ENCODE measurements around the gene ACLY. TPM values are rescaled to one million over a fixed set of nuclear protein-coding genes. Genes with fewer than 3 reads are reported as not detected.

The ACLY gene
- total and polyA plus RNA-seq, 2 donors (not counting 1 experiment from before 2014, with no cell fraction given) = 40.2 to 91.5 TPM

DNA sequence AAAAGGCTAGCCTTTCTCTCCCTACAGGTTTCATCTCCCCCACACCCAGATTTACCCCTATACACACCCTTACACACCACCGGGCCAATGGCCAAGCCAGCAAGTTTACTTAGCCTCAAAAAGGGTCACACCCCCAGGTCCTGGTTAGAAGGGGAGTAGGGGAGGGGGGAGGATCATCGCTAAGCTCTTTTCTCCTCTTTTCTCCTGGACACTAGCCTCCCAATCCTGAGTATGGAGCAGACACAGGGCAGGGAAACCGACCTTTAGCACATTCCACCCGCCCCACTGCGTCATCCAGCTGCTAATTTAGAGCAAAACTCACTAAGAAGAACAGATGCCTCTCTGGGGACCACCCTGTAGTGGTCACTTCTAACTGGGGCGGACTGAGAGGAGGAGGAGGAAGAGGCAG lies 4.4 kb downstream of the ACLY start:
- H3K4me1 ChIP-seq (ENCODE audit: control insufficient read depth in 2 of 2, insufficient read depth in 2 of 2, low read length in 2 of 2) = peaks cover 12 to 17% of the 10 kb centered on the region in 2 donors
- ATAC-seq (ENCODE audit: low read depth) (no peak), DNase-seq (no peak)
- ChIA-PET CTCF (no interaction called here), POLR2A (no interaction called here)
- H3K79me2 ChIP-seq (ENCODE audit: control insufficient read depth, insufficient read depth, low read length) = peaks cover 76% of the 10 kb centered on the region
- Mint-ChIP-seq H3K4me3 (no peak overlapping the region), H3K4me1 (peaks cover 32% of the 10 kb centered on the region), H3K9me3 (ENCODE audit: insufficient read depth) (no peaks in the 10 kb centered on the region), H3K27ac (no peak overlapping the region), H3K27me3 (no peaks in the 10 kb centered on the region)
- H3K9ac ChIP-seq (ENCODE audit: low read length) = no peak overlapping the region
- H2AFZ ChIP-seq (ENCODE audit: insufficient read depth, low read depth, low read length, poor library complexity, severe bottlenecking) = no peak overlapping the region
- peaks cover 4 to 40% of the 10 kb centered on the region in 2 experiments for H3K36me3 ChIP-seq (replicated peaks in 1 of 2; ENCODE audit: control extremely low read depth in 1 of 2, control insufficient read depth in 1 of 2, extremely low read depth in 1 of 2, insufficient read depth in 2 of 2, low read length in 1 of 2)
- H3K4me3 ChIP-seq (ENCODE audit: control extremely low read depth in 1 of 5, extremely low read depth in 1 of 5, insufficient read depth in 1 of 5, low read depth in 2 of 5, low read length in 4 of 5) = no peak overlapping the region
- H3K27me3 ChIP-seq (replicated peaks in 1 of 4; ENCODE audit: control extremely low read depth in 1 of 4, control insufficient read depth in 3 of 4, insufficient read depth in 4 of 4, low read length in 3 of 4) = no peaks in the 10 kb centered on the region
- no peak overlapping the region for H3K27ac ChIP-seq (ENCODE audit: low read length in 2 of 2)
- no peak overlapping the region for H3K4me2 ChIP-seq (replicated peaks; ENCODE audit: low read depth, low read length, poor library complexity, severe bottlenecking)
- peaks cover 69% of the 10 kb centered on the region for H4K20me1 ChIP-seq (ENCODE audit: control insufficient read depth, insufficient read depth, low read length, poor library complexity, severe bottlenecking)
- intact Hi-C loops (cut with micrococcal nuclease) = no loop called here
- TF ChIP-seq, protein P1, sequence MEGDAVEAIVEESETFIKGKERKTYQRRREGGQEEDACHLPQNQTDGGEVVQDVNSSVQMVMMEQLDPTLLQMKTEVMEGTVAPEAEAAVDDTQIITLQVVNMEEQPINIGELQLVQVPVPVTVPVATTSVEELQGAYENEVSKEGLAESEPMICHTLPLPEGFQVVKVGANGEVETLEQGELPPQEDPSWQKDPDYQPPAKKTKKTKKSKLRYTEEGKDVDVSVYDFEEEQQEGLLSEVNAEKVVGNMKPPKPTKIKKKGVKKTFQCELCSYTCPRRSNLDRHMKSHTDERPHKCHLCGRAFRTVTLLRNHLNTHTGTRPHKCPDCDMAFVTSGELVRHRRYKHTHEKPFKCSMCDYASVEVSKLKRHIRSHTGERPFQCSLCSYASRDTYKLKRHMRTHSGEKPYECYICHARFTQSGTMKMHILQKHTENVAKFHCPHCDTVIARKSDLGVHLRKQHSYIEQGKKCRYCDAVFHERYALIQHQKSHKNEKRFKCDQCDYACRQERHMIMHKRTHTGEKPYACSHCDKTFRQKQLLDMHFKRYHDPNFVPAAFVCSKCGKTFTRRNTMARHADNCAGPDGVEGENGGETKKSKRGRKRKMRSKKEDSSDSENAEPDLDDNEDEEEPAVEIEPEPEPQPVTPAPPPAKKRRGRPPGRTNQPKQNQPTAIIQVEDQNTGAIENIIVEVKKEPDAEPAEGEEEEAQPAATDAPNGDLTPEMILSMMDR (IDR thresholded peaks at IDR 0.05) = no peak
- TF ChIP-seq EZH2 (IDR thresholded peaks at IDR 0.05; ENCODE audit: borderline replicate concordance, insufficient read depth, low read depth, low read length, poor library complexity, severe bottlenecking) = no peak
- H3K9me3 ChIP-seq (ENCODE audit: control extremely low read depth in 1 of 3, control insufficient read depth in 2 of 3, insufficient read depth in 1 of 3, low read length in 2 of 3) = no peaks in the 10 kb centered on the region
- no CpG with 5 or more reads among the region's 6 CpGs for WGBS (ENCODE audit: insufficient coverage)

DNA sequence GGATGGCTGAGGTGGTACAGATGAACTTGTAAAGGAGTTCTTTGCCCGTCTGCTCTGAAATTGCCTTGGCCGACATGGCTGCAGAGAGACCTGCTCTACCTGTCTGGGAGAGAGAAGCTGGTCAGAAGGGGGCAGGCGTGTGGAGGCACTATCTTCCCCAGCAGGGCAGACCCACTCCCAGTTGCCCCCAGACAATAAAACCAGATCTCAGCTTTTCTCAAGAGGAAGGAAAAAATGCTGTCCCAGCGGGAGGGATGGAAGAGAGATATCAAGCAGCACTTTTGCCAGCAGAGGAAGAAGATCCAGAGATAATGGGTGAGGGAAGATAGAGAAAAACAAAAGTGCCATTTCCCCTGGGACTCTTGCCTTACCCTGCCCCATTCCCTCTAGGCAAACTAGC lies 5.0 kb downstream of the ACLY start:
- Histone ChIP-seq H2AFZ (ENCODE audit: insufficient read depth, low read depth, low read length, poor library complexity, severe bottlenecking) (no peak overlapping the region), H3K79me2 (ENCODE audit: control insufficient read depth, insufficient read depth, low read length) (peaks cover 75% of the 10 kb centered on the region), H3K9ac (ENCODE audit: low read length) (no peak overlapping the region), H3K27ac (ENCODE audit: low read length in 2 of 2) (no peak overlapping the region), H3K4me2 (replicated peaks; ENCODE audit: low read depth, low read length, poor library complexity, severe bottlenecking) (no peak overlapping the region), H3K27me3 (replicated peaks in 1 of 4; ENCODE audit: control extremely low read depth in 1 of 4, control insufficient read depth in 3 of 4, insufficient read depth in 4 of 4, low read length in 3 of 4) (no peaks in the 10 kb centered on the region), H3K4me1 (ENCODE audit: control insufficient read depth in 2 of 2, insufficient read depth in 2 of 2, low read length in 2 of 2) (peaks cover 10 to 15% of the 10 kb centered on the region in 2 donors), H4K20me1 (ENCODE audit: control insufficient read depth, insufficient read depth, low read length, poor library complexity, severe bottlenecking) (peaks cover 74% of the 10 kb centered on the region), H3K9me3 (ENCODE audit: control extremely low read depth in 1 of 3, control insufficient read depth in 2 of 3, insufficient read depth in 1 of 3, low read length in 2 of 3) (no peaks in the 10 kb centered on the region), H3K4me3 (ENCODE audit: control extremely low read depth in 1 of 5, extremely low read depth in 1 of 5, insufficient read depth in 1 of 5, low read depth in 2 of 5, low read length in 4 of 5) (no peak overlapping the region), H3K36me3 (replicated peaks in 1 of 2; ENCODE audit: control extremely low read depth in 1 of 2, control insufficient read depth in 1 of 2, extremely low read depth in 1 of 2, insufficient read depth in 2 of 2, low read length in 1 of 2) (peaks cover 4 to 45% of the 10 kb centered on the region in 2 experiments)
- Mint-ChIP-seq H3K9me3 (ENCODE audit: insufficient read depth) (no peaks in the 10 kb centered on the region), H3K27ac (no peak overlapping the region), H3K4me1 (peaks cover 31% of the 10 kb centered on the region), H3K4me3 (no peak overlapping the region), H3K27me3 (no peaks in the 10 kb centered on the region)
- intact Hi-C loops (cut with micrococcal nuclease) = no loop called here
- DNase-seq (no peak), ATAC-seq (ENCODE audit: low read depth) (no peak)
- TF ChIP-seq EZH2 (IDR thresholded peaks at IDR 0.05; ENCODE audit: borderline replicate concordance, insufficient read depth, low read depth, low read length, poor library complexity, severe bottlenecking) = no peak
- TF ChIP-seq, protein P1 (IDR thresholded peaks at IDR 0.05) = no peak
- ChIA-PET POLR2A (interaction anchor here (0.6 kb wide), 1 partner anchor 20 kb away, joined by 7 read pairs; no protein-coding TSS in a partner anchor), CTCF (no interaction called here)
- WGBS (ENCODE audit: insufficient coverage) = 100% methylated on average over 1 of the region's 4 CpGs
